SK-N-SH (cell line): ENCODE measurements around the gene AAGAB. TPM values are rescaled to one million over a fixed set of nuclear protein-coding genes. Genes with fewer than 3 reads are reported as not detected.
"Not testable (repeated sequence)": the region's sequence is repeated elsewhere in the genome, so short reads cannot be mapped to it uniquely, and the experiment has no call there.

ENCODE experiments used
- CTCF ChIA-PET: fragments of 300-600, 350-600 bp; formaldehyde crosslinking; extraction: SDS; loops from one replicate; lab custom pipeline; 2021; lab: Yijun Ruan, JAX
- POLR2A ChIA-PET: fragments of 350-600 bp; sonication (Branson Sonifier 250); formaldehyde crosslinking; extraction: SDS; loops from one replicate; lab custom pipeline; 2020; ENCODE audit warnings: antibody characterized with exemption, inconsistent platforms; lab: Yijun Ruan, JAX
- DNase-seq: peaks from one replicate; pipeline ENCODE4 v3.0.0; 2012
- H2AFZ ChIP-seq: fragments of 200-600 bp; sonication (generic); 2 replicates; pipeline ENCODE4 v1.8.1; 2016; ENCODE audit warnings: antibody characterized with exemption, mild to moderate bottlenecking, low read depth
- H3F3A ChIP-seq: fragments of 200-600 bp; sonication (generic); replicated peaks from 2 replicates; pipeline ENCODE3; 2016; ENCODE audit warnings: antibody characterized with exemption, mild to moderate bottlenecking; ENCODE audit not compliant: insufficient read depth
- H3K27ac ChIP-seq, 2 experiments: fragments of 200-500 bp in 1 of 2; fragments of 200-600 bp in 1 of 2; sonication (Bioruptor generic) in 1 of 2; sonication (generic), shearing (Covaris generic) in 1 of 2; 2 replicates each; pipeline versions ENCODE4 v1.5.1 to v1.6.1; 2014 to 2016; ENCODE audit warnings: low read depth in 2 of 2, inconsistent platforms in 1 of 2, low read length in 1 of 2, mild to moderate bottlenecking in 1 of 2, mixed read lengths in 1 of 2
- H3K27me3 ChIP-seq: fragments of 200-600 bp; sonication (generic), shearing (Covaris generic); 2 replicates; pipeline ENCODE4 v1.6.1; 2016; ENCODE audit warnings: mixed run types; ENCODE audit not compliant: insufficient read depth
- H3K36me3 ChIP-seq, 2 experiments: fragments of 200-500 bp in 1 of 2; fragments of 200-600 bp in 1 of 2; sonication (Bioruptor generic) in 1 of 2; sonication (generic) in 1 of 2; replicated peaks in 1 of 2; 2 replicates each; pipeline versions ENCODE3 to v1.5.1; 2014 to 2016; ENCODE audit warnings: low read length in 1 of 2, mild to moderate bottlenecking in 1 of 2; ENCODE audit not compliant: insufficient read depth in 2 of 2, control insufficient read depth in 1 of 2
- H3K4me1 ChIP-seq, 2 experiments: fragments of 200-500 bp in 1 of 2; fragments of 200-600 bp in 1 of 2; sonication (Bioruptor generic) in 1 of 2; sonication (generic), shearing (Covaris generic) in 1 of 2; 2 replicates each; pipeline versions ENCODE4 v1.5.1 to v1.6.1; 2014 to 2016; ENCODE audit warnings: low read depth in 1 of 2, low read length in 1 of 2, mixed run types in 1 of 2; ENCODE audit not compliant: insufficient read depth in 2 of 2, control insufficient read depth in 1 of 2
- H3K4me2 ChIP-seq: fragments of 200-600 bp; sonication (generic), shearing (Covaris generic); 2 replicates; pipeline ENCODE4 v1.6.1; 2017; ENCODE audit warnings: mixed run types
- H3K4me3 ChIP-seq, 2 experiments: fragments of 200-500 bp in 1 of 2; fragments of 200-600 bp in 1 of 2; sonication (Bioruptor generic) in 1 of 2; sonication (generic), shearing (Covaris generic) in 1 of 2; 2 replicates each; pipeline versions ENCODE4 v1.5.1 to v1.8.1; 2014 to 2016; ENCODE audit warnings: low read depth in 2 of 2, inconsistent platforms in 1 of 2, low read length in 1 of 2, mild to moderate bottlenecking in 1 of 2, mixed read lengths in 1 of 2, moderate library complexity in 1 of 2
- H3K79me2 ChIP-seq: fragments of 200-600 bp; sonication (generic); 2 replicates; pipeline ENCODE4 v1.8.1; 2017; ENCODE audit warnings: mild to moderate bottlenecking; ENCODE audit not compliant: insufficient read depth
- H3K9ac ChIP-seq: fragments of 200-600 bp; sonication (generic); 2 replicates; pipeline ENCODE4 v1.6.1; 2017; ENCODE audit warnings: mixed run types
- H3K9me2 ChIP-seq: fragments of 200-600 bp; sonication (generic); 2 replicates; pipeline ENCODE4 v1.6.1; 2017; ENCODE audit warnings: mixed run types
- H3K9me3 ChIP-seq: fragments of 200-600 bp; sonication (generic); 2 replicates; pipeline ENCODE4 v1.6.1; 2017; ENCODE audit warnings: mixed run types, mild to moderate bottlenecking, moderate library complexity
- H4K20me1 ChIP-seq: fragments of 200-600 bp; sonication (generic); 2 replicates; pipeline ENCODE4 v1.6.1; 2017; ENCODE audit warnings: mild to moderate bottlenecking, mixed run types; ENCODE audit not compliant: insufficient read depth
- EZH2phosphoT487 ChIP-seq: fragments of 200-600 bp; sonication (generic); IDR thresholded peaks from 2 replicates; pipeline ENCODE4 v1.6.1; 2017; ENCODE audit warnings: low read depth, mixed run types, mild to moderate bottlenecking, antibody characterized with exemption, moderate library complexity, borderline replicate concordance
- RCOR1 ChIP-seq: fragments of 150-350 bp; IDR thresholded peaks from 2 replicates; pipeline ENCODE4 v1.6.1; 2017; ENCODE audit warnings: antibody characterized with exemption, low read length
- RXRA ChIP-seq: IDR thresholded peaks from 2 replicates; pipeline ENCODE4 v1.4.0; 2012; ENCODE audit warnings: low read depth, mild to moderate bottlenecking, borderline replicate concordance
- SMC3 ChIP-seq: IDR thresholded peaks from 2 replicates; pipeline ENCODE4 v1.6.1; 2012; ENCODE audit warnings: low read depth, low read length, improper control_type of control experiment
- WGBS: methylation state at CpG from one replicate; pipeline ENCODE4 v1.1.6; 2017; ENCODE audit warnings: low lambda C conversion rate; 5-methylcytosine and 5-hydroxymethylcytosine counted together
- polyA plus RNA-seq, 3 experiments: library from polyadenylated mRNA; depleted of rRNA; stranded (reverse); fragments of >200 nt; gene quantifications; 2 replicates each; pipeline ENCODE4 v1.2.3, GENCODE V29; 2012

AAGAB gene
- polyA plus RNA-seq, 1 of the 3 experiments (the other 2 are of a cell fraction): 24.9 TPM

DNA sequence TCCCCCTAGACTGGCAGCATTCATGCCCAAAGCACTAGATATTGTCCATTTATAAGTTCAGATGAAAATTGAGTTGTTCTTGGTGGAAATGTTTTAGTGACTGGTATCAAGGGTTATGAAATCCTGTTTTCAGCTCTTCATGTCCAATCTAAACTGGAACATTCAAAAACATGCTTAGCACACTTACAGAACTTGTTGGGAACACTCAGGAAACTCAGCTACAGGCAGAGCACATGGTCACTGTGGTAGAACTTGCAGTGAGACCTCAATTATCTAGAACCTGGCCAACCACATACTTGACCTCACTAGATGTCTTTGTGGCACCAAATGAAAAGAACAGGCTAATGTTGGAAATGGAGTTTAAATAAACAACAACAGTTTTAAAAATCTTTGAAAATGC is 100.2 kb downstream of the AAGAB start (continued):
- no peak for TF ChIP-seq EZH2phosphoT487

DNA sequence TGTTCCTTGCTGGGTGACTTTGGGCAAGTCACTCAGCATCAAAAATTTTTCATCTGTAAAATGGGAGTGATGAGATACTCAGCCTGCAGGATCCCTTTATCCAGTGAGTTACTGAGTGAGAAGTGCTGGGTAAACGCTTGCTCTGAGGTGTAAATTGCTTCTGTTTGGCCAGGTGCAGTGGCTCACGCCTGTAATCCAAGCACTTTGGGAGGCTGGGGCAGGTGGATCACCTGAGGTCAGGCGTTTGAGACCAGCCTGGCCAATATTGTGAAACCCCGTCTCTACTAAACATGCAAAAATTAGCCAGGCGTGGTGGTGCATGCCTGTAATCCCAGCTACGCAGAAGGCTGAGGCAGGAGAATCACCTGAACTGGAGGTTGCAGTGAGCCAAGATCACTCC is 101.4 kb downstream of the AAGAB start:
- peaks cover 0 to 17% of the 10 kb centered on the region in 2 experiments for H3K36me3 ChIP-seq
- POLR2A ChIA-PET, H4K20me1 ChIP-seq: not testable (repeated sequence)

DNA sequence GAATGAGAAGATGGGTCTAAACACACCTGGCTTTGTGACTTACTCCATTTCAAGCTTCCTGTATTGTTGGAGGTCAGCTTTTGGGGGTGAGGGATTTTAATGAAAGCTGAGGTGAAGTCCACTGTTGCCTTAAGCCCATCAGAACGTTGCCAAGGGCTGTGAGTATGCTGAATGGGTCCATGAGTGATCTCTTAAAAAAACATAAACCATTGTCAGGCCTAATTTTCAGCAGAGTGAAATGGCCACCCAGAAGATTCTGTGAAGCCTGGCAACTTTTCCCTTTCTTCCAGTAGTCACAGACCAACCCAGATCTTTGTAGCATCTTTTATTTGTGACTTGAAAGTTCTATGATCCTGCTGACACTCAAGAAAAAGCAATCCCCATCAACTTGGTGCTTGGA is 102.0 kb downstream of the AAGAB start:
- ChIA-PET CTCF (no interaction called here), POLR2A (no interaction called here)
- no peak overlapping the region for H3K9ac ChIP-seq

More for the DNA sequence above, 101.4 kb downstream of the AAGAB start:
- H3K9ac ChIP-seq, H2AFZ ChIP-seq, H3K9me2 ChIP-seq, H3K4me3 ChIP-seq, DNase-seq, H3K27me3 ChIP-seq, H3K9me3 ChIP-seq, CTCF ChIA-PET, H3K4me2 ChIP-seq: not testable (repeated sequence)
- Histone ChIP-seq H3K4me1 (peaks cover 19 to 34% of the 10 kb centered on the region in 2 experiments), H3F3A (peaks cover 26% of the 10 kb centered on the region), H3K27ac (peak overlapping the region in 1 of 2 experiments; percentile 99; a peak in 1 of 4 replicates), H3K79me2 (peaks cover 81% of the 10 kb centered on the region)
- 86% methylated on average over 4 of the region's 6 CpGs for WGBS

More for the DNA sequence above, 102.0 kb downstream of the AAGAB start:
- DNase-seq: no peak
- WGBS: 69% methylated on average over 1 of the region's 1 CpG
- Histone ChIP-seq H3K27ac (peak overlapping the region in 1 of 2 experiments; percentile 99; a peak in 2 of 4 replicates), H3K9me2 (no peaks in the 10 kb centered on the region), H3K27me3 (no peaks in the 10 kb centered on the region), H3K79me2 (peaks cover 83% of the 10 kb centered on the region), H3F3A (peaks cover 32% of the 10 kb centered on the region), H3K4me3 (no peak overlapping the region), H3K9me3 (no peaks in the 10 kb centered on the region), H4K20me1 (no peaks in the 10 kb centered on the region), H3K4me1 (peaks cover 17 to 38% of the 10 kb centered on the region in 2 experiments), H3K36me3 (peaks cover 0 to 17% of the 10 kb centered on the region in 2 experiments), H2AFZ (no peak overlapping the region), H3K4me2 (no peak overlapping the region)
- TF ChIP-seq RCOR1 (no peak), RXRA (no peak), SMC3 (no peak)

Other genes starting within 250 kb of the AAGAB start
- 18.0 and 19.5 TPM in 2 replicates for gene SMAD3, start 189.1 kb downstream of the AAGAB start, polyA plus RNA-seq (2012; rRNA removed)
- 0.81 and 1.0 TPM in 2 replicates for gene IQCH, start 125 bp upstream of the AAGAB start, polyA plus RNA-seq (2012; rRNA removed)